Ramos (cell line): ENCODE measurements around the gene CRACR2B.

ENCODE experiments used
- in situ Hi-C: fragments of 300-500 bp; cut with MboI; formaldehyde crosslinking; loops from one replicate; pipeline ENCODE4 v1.14.3; 2022; ENCODE audit warnings: low sequenced_read_pairs; ENCODE audit not compliant: unreplicated experiment

The CRACR2B gene

DNA sequence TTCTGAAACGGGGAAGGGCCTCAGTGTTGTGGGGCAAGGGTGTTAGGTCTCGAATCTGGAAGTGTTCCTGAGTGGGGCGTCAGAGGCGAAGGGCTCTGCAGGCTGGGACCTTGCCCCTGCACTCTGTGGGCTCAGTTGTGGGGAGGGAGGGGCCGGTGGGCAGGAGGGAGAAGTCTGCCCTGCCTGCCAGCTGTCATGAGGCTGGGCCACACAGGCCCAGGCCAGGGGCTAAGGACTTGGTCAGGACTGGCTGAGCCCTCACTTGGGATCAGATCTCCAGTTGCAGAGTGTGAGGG lies at the start of gene CRACR2B:
Gene CRACR2B (plus strand): TSS at position 23 of the 296 bp plus-strand sequence. CDS start 689 bp downstream, outside the sequence.
- in situ Hi-C loops = no loop called here

DNA sequence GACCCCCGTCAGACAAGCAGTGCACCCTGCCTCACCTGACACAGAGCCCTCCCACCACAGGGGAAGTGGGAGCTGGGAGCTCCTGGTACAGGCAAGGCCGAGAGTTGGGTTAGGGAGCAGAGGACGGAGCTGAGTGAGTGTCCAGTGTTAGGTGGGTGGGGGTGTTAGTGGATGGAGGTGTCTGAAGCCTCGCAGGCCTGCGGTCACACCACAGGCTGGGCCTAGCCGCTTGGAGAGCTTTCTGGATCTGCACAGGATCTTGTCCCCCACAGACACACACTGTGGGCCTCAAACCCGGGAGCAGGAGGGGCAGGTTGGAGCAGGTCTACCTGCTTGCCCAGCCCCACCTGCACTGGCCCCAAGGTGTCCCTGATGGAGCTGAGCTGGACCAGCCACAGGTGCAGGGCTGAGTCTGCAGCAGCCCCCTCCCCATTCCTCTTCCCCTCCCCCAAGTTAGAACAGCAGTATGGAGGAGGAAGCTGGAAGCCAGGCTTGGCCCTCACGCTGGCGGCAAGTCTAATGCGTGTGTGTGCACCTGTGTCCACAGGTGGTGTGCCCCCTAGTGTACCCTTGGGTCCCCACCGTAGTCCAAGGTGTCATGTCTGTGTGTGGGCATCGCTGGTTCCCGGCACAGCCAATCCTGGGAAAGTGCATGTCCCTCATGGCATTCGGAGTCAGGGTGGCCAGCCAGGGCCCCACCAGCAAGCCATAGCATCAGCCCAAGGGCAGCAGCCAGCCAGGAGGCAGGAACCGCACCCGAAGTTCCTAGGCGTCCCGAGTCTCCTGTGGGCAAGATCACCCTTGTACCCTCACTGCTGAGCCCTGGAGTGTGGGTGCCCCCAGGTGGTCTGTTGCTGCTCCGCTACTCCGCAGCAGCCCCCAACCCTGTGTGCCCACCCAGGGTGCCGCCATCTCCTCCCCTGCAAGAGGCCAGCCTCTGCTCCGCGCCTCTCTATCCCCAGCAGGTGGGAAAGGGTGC lies 48.5 kb upstream of the CRACR2B start:
- in situ Hi-C loops = no loop called here

DNA sequence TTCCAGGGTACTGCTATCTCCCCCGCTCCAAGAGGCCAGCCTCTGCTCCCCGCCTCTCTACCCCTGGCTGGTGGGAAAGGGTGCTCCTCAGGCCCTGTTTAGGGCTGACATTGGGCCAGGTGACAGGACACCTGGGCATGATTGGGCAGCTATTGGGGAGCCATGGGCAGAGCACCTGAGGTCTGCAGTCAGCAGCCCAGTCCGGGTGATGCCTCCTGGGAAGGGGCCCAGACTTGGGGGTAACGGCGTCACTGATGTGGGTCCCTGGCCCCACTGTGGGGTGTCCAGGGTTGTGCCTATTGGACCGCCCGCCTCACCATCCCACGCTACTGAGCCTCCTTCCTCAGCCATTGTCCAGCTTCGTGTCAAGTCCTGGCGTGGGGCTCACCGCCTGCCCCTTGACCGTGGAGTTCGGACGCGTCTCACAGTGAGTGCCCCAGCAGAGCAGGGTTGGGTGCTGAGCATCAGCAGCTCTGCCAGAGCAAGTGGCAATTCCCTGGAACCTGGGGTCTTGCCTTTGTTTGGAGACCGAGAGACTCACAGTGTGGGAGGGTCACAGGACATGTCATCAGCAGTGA lies 47.7 kb upstream of the CRACR2B start:
- in situ Hi-C loops = no loop called here

DNA sequence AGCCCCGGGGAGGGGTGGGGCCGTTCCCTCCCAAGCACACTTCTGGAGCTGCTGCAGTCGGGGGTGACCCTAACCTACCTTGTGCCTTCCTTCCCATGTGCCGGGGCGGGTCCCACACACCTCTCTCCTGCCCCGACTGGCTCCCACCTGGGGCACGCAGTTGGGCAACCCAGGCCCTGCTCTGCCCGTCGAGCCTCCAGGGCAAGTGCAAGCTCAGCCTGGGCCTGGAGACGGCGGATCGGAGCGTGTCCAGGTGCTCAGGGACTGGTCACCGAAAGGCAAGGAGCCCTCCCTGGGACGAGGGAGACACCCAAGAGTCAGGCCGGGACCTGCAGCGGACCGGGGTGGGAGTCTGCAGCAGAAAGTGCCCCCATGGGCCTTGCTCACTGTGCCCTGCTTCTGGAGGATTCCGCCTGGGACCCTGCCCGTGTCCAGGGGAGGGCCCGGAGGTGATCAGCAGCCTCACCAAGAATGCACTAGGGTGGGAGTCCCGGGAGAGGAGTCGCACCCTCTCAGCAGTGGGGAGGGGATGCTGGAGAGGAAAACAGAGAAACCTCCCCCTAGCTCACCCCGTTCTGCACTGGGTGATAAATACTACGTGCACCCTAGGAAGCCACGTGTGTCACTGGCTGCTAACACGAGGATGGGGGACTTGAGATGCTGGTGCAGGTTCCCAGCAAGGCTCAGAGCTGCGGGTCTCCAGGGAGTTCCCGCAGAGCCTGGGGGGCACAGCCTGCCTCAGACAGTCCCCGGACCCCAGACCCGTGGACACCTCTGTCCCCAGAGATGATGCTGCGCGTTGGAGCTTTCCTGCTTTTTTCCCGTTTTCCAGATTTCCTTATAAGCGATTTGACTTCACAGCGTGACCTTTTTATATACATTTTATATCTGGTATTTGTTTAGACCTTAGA lies 45.2 kb upstream of the CRACR2B start:
- in situ Hi-C loops = no loop called here

DNA sequence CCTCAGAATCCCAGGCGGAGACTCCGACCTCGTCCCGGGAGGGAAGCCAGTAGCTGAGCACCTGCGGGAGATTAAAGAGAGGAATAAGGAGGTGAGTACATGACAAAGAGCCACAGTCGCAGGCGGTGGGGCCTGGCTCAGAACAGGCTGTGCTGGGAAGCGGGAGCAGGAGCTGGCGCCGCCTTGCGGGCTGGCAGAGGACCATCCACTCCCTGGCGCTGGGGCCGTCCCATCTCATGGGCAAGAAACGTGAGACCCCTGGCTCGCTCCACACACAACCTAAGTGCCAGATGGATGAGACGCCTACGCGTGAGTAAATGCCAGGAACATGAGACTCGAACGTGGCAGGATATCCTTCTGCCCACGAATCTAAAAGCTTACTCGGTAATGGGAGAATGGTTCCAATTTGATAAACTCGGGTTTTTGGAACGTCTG lies 44.1 kb upstream of the CRACR2B start:
- in situ Hi-C loops = no loop called here

DNA sequence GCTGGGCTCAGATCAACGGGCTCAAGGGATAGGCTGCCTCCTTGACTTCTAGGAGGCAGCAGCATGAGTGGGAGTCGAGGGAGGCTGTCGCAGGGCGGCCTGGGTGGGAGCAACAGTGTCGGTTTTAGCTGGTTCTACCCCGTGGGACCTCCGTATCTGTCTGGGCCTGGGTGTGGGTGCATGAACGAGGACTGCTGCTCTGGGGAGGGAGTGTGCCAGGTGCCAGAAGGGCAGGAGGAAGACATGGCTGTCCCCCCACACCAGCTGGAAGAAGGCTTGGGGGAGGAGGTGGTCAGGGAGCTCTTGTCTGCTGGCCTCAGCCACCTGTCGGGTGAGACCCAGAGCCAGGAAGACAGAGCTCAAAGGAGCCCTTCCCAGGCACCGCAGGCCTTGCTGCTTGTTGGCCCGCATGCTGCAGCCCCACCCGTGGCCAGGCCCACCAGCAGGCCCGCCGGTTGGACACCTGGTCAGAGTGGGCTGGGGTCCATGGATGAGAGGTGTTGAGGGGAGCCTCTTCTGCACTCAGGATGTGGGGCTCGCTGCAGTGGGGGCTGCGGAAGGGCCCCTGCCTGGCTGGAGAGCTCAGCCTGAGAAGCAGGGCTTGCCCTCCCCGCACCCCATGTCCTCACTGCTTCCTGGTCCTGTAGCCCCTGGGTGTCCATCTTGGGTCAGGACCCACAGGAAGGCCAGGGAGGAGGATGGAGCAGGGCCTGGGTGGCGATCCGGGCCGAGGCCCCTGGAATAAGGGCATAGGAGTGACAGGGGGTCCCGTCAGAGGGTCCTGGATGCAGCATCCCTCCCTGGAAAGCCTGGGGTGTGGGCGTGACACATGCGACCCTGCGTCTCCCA lies 41.3 kb upstream of the CRACR2B start:
- in situ Hi-C loops = no loop called here

DNA sequence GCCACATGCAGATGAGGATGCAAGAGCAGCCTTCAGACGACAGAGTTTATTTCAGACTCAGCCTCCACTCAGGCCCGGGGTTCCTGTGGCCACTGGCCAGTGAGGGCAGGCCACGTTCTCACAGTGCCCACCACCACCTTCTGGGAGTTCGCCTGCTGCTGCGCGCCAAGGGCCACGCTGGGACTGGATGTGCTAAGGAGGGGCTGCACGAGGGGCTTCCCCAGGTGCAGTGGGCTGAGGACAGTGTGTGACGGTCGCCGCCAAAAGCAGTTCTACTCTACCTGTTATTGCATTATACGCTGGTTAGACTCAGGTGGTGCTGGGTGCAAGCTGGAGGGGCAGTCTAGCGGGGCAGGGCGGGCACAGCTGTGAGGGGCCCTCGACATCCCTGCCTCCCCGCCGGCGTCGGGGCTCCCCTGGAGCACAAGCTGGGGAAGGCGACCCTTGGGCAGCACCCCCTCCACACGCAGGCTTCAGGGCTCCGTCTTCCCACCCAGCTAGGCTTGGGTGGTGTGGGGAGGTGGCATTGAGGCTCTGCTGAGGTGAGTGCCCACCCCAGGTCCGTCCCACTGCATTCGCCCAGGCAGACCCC lies 40.5 kb upstream of the CRACR2B start:
- in situ Hi-C loops = no loop called here

DNA sequence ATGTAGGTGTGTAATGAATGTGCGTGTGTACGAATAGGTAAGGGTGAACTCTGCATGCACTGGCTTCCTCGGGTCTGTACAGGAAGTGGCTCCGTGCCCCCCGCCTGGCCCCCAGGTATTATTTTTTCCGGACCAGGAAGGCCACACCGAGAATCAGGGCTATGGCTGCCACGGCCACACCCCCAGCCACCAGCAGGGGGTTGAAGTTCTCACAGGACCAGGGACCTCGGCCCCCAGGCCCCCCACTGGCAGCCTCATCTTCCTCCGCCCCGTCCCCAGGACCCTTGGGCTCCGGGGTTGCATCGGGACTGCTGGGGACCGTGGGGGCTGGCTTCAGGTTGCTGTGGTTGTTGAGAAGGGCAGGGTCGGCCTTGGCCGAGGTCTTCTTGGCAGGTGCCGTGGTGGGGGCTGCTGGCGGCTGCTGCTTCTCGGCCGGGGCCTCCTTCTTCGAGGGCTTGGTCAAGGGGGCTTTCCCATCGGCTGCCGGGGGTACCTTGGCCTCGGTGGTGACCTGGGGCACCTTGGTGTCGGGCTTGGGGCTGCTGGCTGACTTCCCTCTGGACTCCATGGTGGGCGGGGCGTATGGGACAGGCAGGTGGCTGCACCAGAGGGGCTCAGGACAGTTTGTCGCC lies 39.6 kb upstream of the CRACR2B start:
- in situ Hi-C loops = no loop called here

DNA sequence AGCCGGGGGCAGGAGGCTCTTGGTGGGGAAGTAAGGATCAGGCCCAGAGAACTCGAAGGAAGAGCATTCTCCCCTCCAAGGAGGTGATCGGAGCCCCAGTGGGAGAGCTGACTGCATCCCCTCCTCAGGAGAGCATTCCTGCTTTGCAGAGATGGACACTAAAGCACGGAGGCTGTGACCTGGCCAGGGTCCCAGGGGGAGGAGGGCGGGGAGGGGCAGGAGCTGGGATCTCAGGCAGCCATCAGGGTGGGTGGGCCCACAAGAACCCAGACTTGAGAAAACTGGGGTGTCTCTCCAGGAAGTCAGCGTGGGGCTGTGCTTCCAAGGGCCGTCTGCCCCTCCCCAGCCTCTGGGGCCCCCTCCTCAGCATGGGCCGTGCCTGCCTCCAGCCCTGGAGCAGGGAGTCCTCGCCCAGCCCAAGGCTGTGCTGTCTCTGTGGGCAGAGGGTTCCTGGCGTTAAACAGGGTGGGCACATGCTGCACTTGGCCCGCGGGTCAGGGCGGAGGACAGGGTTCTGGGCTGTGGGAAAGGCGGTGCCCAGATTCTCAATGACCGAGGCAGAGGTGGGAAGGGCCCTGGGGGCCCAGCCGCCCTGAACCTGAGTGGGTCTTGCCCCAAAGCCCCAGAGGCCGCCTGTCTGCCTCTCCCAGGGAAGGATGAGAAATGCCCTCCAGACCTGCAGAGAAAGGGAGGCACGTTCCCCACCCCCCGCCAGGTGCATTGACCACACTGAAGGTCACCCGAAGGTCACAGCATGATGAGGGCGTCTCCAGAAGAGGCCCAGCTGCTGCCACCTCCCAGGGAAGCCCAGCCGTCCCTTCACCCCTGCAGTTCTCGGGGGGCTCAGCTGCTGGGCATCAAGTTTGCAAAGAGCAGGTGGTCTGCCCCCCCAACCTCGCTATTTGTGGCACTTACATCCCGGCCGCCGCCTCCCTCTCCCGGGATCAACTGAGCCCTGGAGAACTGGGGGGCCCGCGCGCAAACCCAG lies 38.5 kb upstream of the CRACR2B start:
- in situ Hi-C loops = no loop called here

DNA sequence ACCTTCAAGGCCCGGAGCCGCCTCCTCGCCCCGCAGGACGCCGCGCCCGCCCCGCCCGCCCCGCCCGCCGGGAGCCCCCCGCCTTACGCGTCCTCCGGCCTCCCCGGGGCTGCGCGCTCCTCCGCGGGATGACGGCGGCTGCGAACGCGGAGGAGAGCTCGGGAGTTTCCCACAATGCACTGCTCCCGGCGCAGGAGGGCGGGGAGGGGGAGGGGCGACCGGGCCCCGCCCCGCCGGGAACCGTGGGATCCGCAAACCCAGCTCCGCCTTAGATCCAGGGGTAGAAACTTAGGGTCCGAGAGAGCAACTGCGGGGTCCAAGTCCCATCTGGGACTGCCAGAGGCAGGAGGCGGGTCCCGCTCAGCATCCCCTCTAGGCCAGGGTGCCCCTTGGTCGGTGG lies 37.8 kb upstream of the CRACR2B start, which contains the start of gene CEND1:
Gene CEND1 (minus strand): TSS at position 148 of the 400 bp plus-strand sequence. CDS start 1,514 bp downstream, outside the sequence.
- in situ Hi-C loops = no loop called here

DNA sequence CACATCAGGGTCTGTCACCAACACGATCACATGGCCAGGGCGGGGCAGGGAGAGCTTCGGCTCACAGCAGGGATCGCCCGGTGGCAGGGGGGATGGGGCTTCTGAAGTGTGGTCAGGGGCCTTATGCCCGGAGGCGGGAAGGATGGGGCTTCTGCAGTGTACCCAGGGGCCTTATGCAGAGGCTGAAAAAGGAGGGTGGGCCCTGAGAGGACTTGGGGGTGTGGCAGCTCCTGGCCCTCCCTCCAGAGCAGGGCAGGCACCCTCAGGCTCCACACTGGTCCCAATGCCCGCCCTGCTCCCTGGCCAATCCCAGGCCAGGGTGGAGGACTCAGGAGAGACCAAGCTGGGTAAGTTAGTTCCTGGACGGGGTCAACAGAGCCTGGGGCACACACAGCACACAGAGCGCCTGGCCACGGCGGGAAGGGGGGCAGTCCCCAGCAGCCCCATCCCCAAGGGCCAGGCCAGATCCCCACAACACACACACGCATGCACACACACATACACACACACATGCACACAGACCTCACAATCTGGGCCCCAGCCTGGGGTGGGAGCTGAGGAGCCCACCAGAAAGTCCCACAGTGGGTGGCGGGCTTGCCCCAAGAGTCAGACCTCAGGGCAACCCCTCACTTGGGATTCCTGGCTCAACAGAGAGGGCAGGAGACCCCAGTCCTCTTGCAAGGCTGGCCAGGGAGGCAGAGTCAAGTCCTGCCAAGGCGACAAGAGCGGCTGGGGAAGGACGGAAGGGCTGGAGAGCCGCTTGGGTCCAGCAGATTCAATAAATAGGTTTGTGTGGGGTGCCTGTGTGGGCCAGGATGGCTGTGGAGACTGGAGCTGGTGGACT lies 36.8 kb upstream of the CRACR2B start:
- in situ Hi-C loops = no loop called here

DNA sequence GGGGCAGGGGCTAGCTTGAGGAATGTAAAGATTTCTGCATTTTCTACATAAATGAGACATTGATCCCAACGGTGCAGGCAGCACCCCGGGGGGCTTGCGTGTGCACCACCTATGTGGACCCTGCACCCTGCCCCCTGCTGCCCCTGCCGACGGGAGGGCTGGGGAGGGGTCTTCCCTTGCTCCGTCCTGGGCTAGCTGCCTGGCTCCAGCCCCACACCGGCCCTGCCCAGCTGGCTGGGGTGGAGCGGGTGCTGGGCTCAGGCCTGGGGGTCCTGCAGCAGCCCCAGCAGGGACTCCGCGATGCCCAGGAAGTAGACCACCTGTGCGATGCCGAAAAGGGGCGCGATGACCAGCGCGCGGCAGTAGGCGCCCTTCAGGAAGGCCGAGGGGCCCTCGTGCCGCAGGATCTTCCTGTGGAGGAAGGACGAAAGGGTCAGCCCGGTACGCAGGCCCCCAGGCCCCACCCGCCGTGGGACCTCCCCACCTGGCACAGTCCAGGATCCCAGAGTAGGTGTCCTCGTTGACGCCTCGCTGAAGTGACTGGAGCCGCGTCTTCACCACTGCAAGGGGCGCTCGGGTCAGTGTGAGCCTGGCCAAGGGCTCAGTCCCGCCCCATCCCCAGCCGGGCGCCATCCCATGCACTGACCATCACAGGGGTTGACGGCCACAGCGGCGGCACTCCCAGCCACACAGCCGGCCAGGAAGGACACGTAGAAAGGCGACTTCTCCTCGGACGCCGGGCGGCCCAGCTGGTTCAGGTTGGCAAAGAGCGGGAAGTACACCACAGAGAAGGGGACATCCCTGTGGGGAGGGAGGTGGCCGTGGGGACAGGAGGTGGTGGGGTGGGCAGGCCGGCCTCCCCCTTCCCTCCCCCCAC lies 35.8 kb upstream of the CRACR2B start:
- in situ Hi-C loops = no loop called here

DNA sequence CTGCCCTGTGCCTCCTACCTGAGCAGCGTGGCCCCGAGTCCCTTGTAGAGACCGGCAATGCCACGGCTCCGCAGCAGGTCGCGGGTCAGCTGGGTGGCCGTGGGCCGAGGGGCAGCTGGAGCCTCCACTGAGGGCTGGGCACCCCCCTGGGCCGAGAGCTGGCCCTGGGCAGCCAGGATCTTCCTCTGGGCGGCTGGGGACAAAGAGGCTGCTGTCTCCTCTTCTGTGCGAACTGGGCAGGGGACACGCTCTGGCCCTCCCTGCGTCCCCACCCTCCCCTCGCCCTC lies 35.2 kb upstream of the CRACR2B start:
- in situ Hi-C loops = no loop called here

DNA sequence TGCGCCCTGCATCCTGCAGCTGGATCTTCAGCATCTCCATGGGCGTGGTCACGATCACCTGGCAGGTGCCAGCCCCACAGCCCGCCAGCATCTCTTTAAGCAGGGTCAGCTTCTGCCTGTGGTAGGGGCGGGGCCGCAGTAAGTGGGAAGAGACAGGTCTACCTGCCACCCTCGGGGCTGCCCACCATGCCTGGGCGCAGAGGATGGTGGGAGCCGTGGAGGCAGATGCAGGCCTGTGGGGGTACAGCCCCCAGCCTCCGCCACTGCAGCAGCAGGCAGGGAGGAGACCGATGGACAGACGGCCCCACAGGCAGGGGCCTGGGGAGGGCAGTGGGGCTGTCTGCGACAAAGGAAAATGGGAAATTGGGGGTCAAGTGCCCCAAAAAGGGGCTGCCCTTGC lies 34.8 kb upstream of the CRACR2B start:
- in situ Hi-C loops = no loop called here

DNA sequence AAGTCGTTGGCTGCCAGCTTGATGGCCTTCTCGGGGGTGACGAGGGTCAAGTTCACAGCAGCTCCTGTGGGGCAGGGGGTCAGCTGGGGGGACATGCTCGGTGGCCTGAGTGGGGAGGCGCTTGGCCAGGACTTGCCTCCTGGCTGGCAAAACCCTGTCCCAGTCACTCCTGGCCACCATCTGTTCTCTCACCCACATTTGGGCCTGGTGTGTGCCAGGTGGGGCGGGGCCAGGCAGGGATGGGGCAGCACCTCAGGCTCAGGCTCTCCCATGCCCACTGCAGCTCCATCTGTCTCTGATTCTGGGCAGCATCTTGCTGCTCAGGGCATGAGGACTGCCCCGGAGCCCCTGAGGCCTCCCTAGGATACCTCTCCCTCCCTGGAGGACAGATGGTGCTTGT lies 34.2 kb upstream of the CRACR2B start:
- in situ Hi-C loops = no loop called here
